ENCODE results near the gene FOXN3.

GRCh38 chr14:89182326-89182725, 234.7 kb downstream of the FOXN3 start:
- TF ChIP-seq CTCF (IDR thresholded peaks at IDR 0.05) (no peak), TAF1 (IDR thresholded peaks at IDR 0.05; ENCODE audit: borderline replicate concordance, low read depth, low read length) (no peak), NRF1 (IDR thresholded peaks at IDR 0.05; ENCODE audit: low read depth, low read length) (no peak), SMC3 (IDR thresholded peaks at IDR 0.05; ENCODE audit: low read depth, low read length) (no peak), POLR2AphosphoS5 (IDR thresholded peaks at IDR 0.05; ENCODE audit: low read depth, low read length) (no peak), MAX (IDR thresholded peaks at IDR 0.05; ENCODE audit: low read depth) (no peak), REST (IDR thresholded peaks at IDR 0.05; ENCODE audit: low read depth, low read length) (no peak), RCOR1 (IDR thresholded peaks at IDR 0.05; ENCODE audit: low read length) (peak; percentile 86; the same call in 1 of the 2 replicates), EP300 (IDR thresholded peaks at IDR 0.05; ENCODE audit: borderline replicate concordance in 1 of 2, low read depth in 1 of 2, low read length in 1 of 2) (peak in 1 of 2 experiments; percentile 67; a peak in 2 of 4 replicates), NFIC (IDR thresholded peaks at IDR 0.05; ENCODE audit: borderline replicate concordance) (no peak), RFX5 (IDR thresholded peaks at IDR 0.05; ENCODE audit: low read length) (no peak), YY1 (IDR thresholded peaks at IDR 0.05; ENCODE audit: low read depth) (no peak), SIN3A (IDR thresholded peaks at IDR 0.05; ENCODE audit: borderline replicate concordance, low read depth, low read length) (no peak), USF2 (IDR thresholded peaks at IDR 0.05; ENCODE audit: borderline replicate concordance, low read depth, low read length) (no peak)

Data from SK-N-SH (cell line).